Heart left ventricle (tissue), 16 donors: ENCODE results near the gene JPH3. TPM values are rescaled to one million over a fixed set of nuclear protein-coding genes. Genes with fewer than 3 reads are reported as not detected.
"Not testable (repeated sequence)": the region's sequence is repeated elsewhere in the genome, so short reads cannot be mapped to it uniquely, and the experiment has no call there.

Experiments
- ATAC-seq, 4 donors: fragments of 200-7000 bp; cut with Tn5 transposase; one replicate each; pipeline ENCODE4 v1.9.1; 2020 to 2022; ENCODE audit warnings: moderate library complexity in 4 of 4, mild to moderate bottlenecking in 3 of 4, moderate number of reproducible peaks in 1 of 4
- DNase-seq, 5 donors: peaks; one replicate each; pipeline ENCODE4 v3.0.0-alpha.2; 2020
- H3K27ac ChIP-seq, 12 donors: fragments of 200-600 bp; sonication (generic) in 4 of 12; one replicate each; pipeline versions ENCODE4 v1.5.0 to v1.8.0; 2016 to 2022; ENCODE audit warnings: mild to moderate bottlenecking in 2 of 12
- H3K27me3 ChIP-seq, 9 donors: fragments of 200-600 bp; sonication (generic) in 2 of 9; one replicate each; pipeline versions ENCODE4 v1.5.1 to v1.8.0; 2016 to 2022; ENCODE audit warnings: mild to moderate bottlenecking in 3 of 9
- H3K36me3 ChIP-seq, 9 donors: fragments of 200-600 bp; sonication (generic) in 2 of 9; one replicate each; pipeline versions ENCODE4 v1.5.0 to v1.8.0; 2018 to 2022; ENCODE audit warnings: mild to moderate bottlenecking in 2 of 9
- H3K4me1 ChIP-seq, 12 donors: fragments of 200-600 bp; sonication (generic) in 4 of 12; one replicate each; pipeline versions ENCODE4 v1.5.0 to v1.8.0; 2016 to 2022; ENCODE audit warnings: mild to moderate bottlenecking in 3 of 12
- H3K4me3 ChIP-seq, 12 donors: fragments of 200-600 bp; sonication (generic) in 4 of 12; one replicate each; pipeline versions ENCODE4 v1.5.0 to v1.8.0; 2017 to 2022; ENCODE audit warnings: mild to moderate bottlenecking in 9 of 12, moderate library complexity in 4 of 12
- H3K9me3 ChIP-seq, 12 donors: fragments of 200-600 bp; sonication (generic) in 4 of 12; one replicate each; pipeline versions ENCODE4 v1.5.0 to v1.8.0; 2016 to 2022; ENCODE audit warnings: mild to moderate bottlenecking in 1 of 12
- CTCF ChIP-seq, 12 donors: fragments of 200-600 bp; sonication (generic) in 4 of 12; IDR thresholded peaks; one replicate each; pipeline versions ENCODE4 v1.5.0 to v1.8.0; 2018 to 2022; ENCODE audit warnings: antibody characterized with exemption in 12 of 12, mild to moderate bottlenecking in 5 of 12
- POLR2A ChIP-seq, 2 donors: fragments of 450-650 bp; IDR thresholded peaks; one replicate each; pipeline ENCODE4 v1.6.1; 2017; ENCODE audit warnings: antibody characterized with exemption in 2 of 2, mild to moderate bottlenecking in 2 of 2, moderate library complexity in 2 of 2
- WGBS, 4 donors: extraction: QIAGEN DNeasy Blood & Tissue Kit in 2 of 4; methylation state at CpG; one replicate each; pipeline versions ENCODE4 v1.1.5 to v1.1.7; 2013 to 2018; 5-methylcytosine and 5-hydroxymethylcytosine counted together
- intact Hi-C, 10 donors: fragments of 100-400 bp; cut with DNase I; formaldehyde crosslinking; loops; one replicate each; pipeline versions ENCODE4 v1.11.1 to v1.14.2; 2022
- polyA plus RNA-seq, 2 donors: library from polyadenylated mRNA; stranded (reverse); fragments of 200-250 nt; gene quantifications; one replicate each; pipeline ENCODE4 v1.2.3, GENCODE V29; 2013
- total RNA-seq, 9 donors: library from RNA; depleted of rRNA in 2 of 9; stranded (reverse); fragments of >200 nt in 2 of 9; fragmentation: NEBNext Ultra II Directional in 3 of 9; extraction: Animal tissue kit (Norgen Biotek cat#: 25700) in 3 of 9; gene quantifications; one replicate each; pipeline versions ENCODE4 v1.1.0 to v1.2.4, GENCODE V29; 2016 to 2023
- donor health status: ischemic (EF 13 %, LVEDD 7.1; RV severe dilation, severe dysfunction).
- donor health status: healthy with polysubstance abuse.
- donor health status: DM: no; HTN: yes; CAD: no.
- donor health status: DM: no; HTN: no; CAD: no.
- donor health status: ischemic (EF 25% LVEDD 6.9; RV normal size, moderate dysfunction).
- donor health status: ischemic (EF 25% LVEDD 5.7; RV mildly dilated, moderate dysfunction).
- donor health status: healthy.
- donor health status: DM: yes; HTN: yes; CAD: no.
- donor health status: ischemic (EF 35%, LVEDD 5.7; RV mildly dilated, moderate dysfunction).
- donor health status: nonischemic (EF 11% LVEDD 7.7; RV severe dilation, severe dysfunction).
- donor health status: DM: yes; HTN: yes; CAD: no.
- donor health status: PGD.
- donor health status: ischemic (EF 29% LVEDD 5.4; RV normal size, mild dysfunction).
- donor health status: nonischemic (EF 23%, LVEDD 6.1; RV moderate dilation, normal function).

JPH3 gene
- total and polyA plus RNA-seq, 11 donors = 0.03 to 0.58 (median 0.21) TPM; not detected in 7

DNA sequence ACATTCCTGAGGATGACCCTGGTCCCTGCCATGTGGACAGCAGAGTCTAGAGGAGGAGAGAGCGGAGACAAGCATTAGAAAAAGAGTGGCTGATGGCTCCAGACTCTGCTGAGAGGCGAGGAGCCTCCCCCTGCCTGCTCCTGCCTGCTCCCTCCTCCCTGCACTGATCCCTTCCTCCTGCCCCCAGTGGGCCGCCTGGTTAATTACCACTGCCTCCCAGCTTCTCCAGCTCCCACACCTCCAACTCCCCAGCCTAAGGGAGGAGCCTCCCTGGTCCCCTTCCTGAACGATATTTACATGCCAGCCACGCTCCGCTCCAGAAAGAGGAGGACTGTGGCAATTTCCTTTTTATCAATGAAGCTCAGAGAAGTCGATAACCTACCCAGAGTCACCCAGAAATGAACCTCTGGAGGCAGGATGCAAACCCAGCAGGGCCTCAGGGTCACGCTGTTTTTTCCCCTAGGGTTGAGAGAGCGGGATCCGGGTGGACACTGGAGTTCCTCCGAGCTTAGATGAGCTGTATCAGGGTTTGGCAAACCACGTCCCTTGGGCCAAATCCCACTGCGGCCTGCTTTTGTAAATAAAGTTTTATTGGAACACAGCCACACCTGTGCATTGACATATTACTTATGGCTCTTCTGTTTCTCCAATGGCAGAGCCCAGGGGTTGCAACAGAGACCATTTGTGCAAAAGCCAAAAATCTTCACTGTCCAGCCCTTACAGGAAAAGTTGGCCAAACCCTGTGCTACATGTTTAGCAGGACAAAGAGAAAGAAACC is 27.1 kb upstream of the JPH3 start:
- no peak overlapping the region for H3K4me3 ChIP-seq
- H3K27me3 ChIP-seq = peaks cover 0 to 27% (median 4%) of the 10 kb centered on the region in 9 donors
- ATAC-seq (no peak), DNase-seq (no peak)
- H3K36me3 ChIP-seq = no peaks in the 10 kb centered on the region
- H3K4me1 ChIP-seq = peaks cover 0 to 20% (median 3%) of the 10 kb centered on the region in 12 donors
- H3K27ac ChIP-seq = no peak overlapping the region
- no peak for TF ChIP-seq CTCF (IDR thresholded peaks at IDR 0.05)
- no peak for TF ChIP-seq POLR2A (IDR thresholded peaks at IDR 0.05)
- H3K9me3 ChIP-seq = no peaks in the 10 kb centered on the region
- WGBS, 4 donors = 49 to 56% (median 53%) methylated on average over 13 of the region's 13 CpGs
- intact Hi-C loops = no loop called here

- H3K9me3 ChIP-seq = no peaks in the 10 kb centered on the region
- no peak overlapping the region for H3K4me3 ChIP-seq
- ATAC-seq (no peak), DNase-seq (no peak)
- H3K27ac ChIP-seq = no peak overlapping the region
- 46 to 63% (median 52%) methylated on average over 14 to 16 of the region's 16 CpGs for WGBS, 4 donors
- TF ChIP-seq POLR2A (IDR thresholded peaks at IDR 0.05) = no peak
- no peak for TF ChIP-seq CTCF (IDR thresholded peaks at IDR 0.05)
- peaks cover 0 to 13% (median under 1%) of the 10 kb centered on the region in 12 donors for H3K4me1 ChIP-seq
- peaks cover 0 to 27% (median 0%) of the 10 kb centered on the region in 9 donors for H3K27me3 ChIP-seq
- no peaks in the 10 kb centered on the region for H3K36me3 ChIP-seq
- intact Hi-C loops = no loop called here
Measured at GRCh38 chr16:87576171-87576570, 26.1 kb upstream of the JPH3 start.

- 82 to 87% (median 84%) methylated on average over 16 of the region's 16 CpGs for WGBS, 4 donors
- intact Hi-C loops, H3K4me3 ChIP-seq, H3K27ac ChIP-seq, DNase-seq, H3K9me3 ChIP-seq, H3K36me3 ChIP-seq, ATAC-seq: not testable (repeated sequence)
- H3K4me1 ChIP-seq = peaks cover 0 to 23% (median 13%) of the 10 kb centered on the region in 12 donors
- peaks cover 0 to 33% (median 0%) of the 10 kb centered on the region in 9 donors for H3K27me3 ChIP-seq
Measured at GRCh38 chr16:87578142-87578930, 24.0 kb upstream of the JPH3 start.

DNA sequence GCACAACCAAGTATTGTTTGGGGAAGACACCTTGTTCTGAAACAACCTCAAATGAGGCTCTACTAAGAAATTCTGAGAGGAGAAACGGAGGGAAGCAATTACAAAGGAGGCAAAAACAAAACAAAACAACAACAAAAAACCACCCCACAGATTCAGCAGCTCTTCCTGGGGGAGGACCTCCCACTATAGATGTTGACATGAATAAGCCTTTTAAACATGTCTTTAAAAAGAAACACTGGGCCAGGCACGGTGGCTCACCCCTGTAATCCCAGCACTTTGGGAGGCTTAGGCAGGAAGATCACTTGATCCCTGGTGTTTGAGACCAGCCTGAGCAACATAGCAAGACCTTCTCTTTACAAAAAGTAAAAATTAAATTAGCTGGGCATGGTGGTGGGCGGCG is 22.6 kb upstream of the JPH3 start:
- no peak for ATAC-seq
- Histone ChIP-seq H3K9me3 (no peaks in the 10 kb centered on the region), H3K4me3 (no peak overlapping the region), H3K27me3 (peaks cover 0 to 37% (median 4%) of the 10 kb centered on the region in 9 donors), H3K36me3 (no peaks in the 10 kb centered on the region), H3K27ac (no peak overlapping the region), H3K4me1 (peaks cover 0 to 26% (median 13%) of the 10 kb centered on the region in 12 donors)
- intact Hi-C loops = no loop called here
- no peak for DNase-seq
- 83 to 87% (median 84%) methylated on average over 4 of the region's 4 CpGs for WGBS, 4 donors
- no peak for TF ChIP-seq CTCF (IDR thresholded peaks at IDR 0.05)
- TF ChIP-seq POLR2A (IDR thresholded peaks at IDR 0.05) = no peak
